ENCODE data around the gene PPT2. TPM values are rescaled to one million over a fixed set of nuclear protein-coding genes. Genes with fewer than 3 reads are reported as not detected.

Gene PPT2
- total and polyA plus RNA-seq, 2 of the 13 experiments (the other 11 are each of a cell fraction or from before 2014, with no cell fraction given), result 39.2 to 61.8 TPM

- TF ChIP-seq E2F2 (CRISPR knock-in tag; IDR thresholded peaks at IDR 0.05; ENCODE audit: borderline replicate concordance) (no peak), TOE1 (CRISPR knock-in tag; IDR thresholded peaks at IDR 0.05) (no peak), RFXAP (CRISPR knock-in tag; IDR thresholded peaks at IDR 0.05; ENCODE audit: borderline replicate concordance) (0 out of 2 replicates have a peak, but pooled peaks have one; percentile 6), DNMT1 (CRISPR knock-in tag; IDR thresholded peaks at IDR 0.05) (0 out of 2 replicates have a peak, but pooled peaks have one; percentile 17), ZNF367 (CRISPR knock-in tag; IDR thresholded peaks at IDR 0.05; ENCODE audit: borderline replicate concordance) (no peak), AGO1 (IDR thresholded peaks at IDR 0.05; ENCODE audit: low read depth, low read length, poor library complexity, severe bottlenecking) (peak; percentile 40), ZNF124 (CRISPR knock-in tag; IDR thresholded peaks at IDR 0.05) (0 out of 2 replicates have a peak, but pooled peaks have one; percentile 22), BORCS8-MEF2B (CRISPR knock-in tag; IDR thresholded peaks at IDR 0.05) (0 out of 2 replicates have a peak, but pooled peaks have one; percentile 21), ZNF549 (CRISPR knock-in tag; IDR thresholded peaks at IDR 0.05) (no peak), FOXO1 (CRISPR knock-in tag; IDR thresholded peaks at IDR 0.05) (peak; percentile 10; the same call in 1 of the 2 replicates), SNAPC4 (CRISPR knock-in tag; IDR thresholded peaks at IDR 0.05) (peak; percentile 26; the same call in 1 of the 2 replicates), BRD4 (CRISPR knock-in tag; IDR thresholded peaks at IDR 0.05) (0 out of 2 replicates have a peak, but pooled peaks have one; percentile 47), ZNF747 (CRISPR knock-in tag; IDR thresholded peaks at IDR 0.05; ENCODE audit: borderline replicate concordance) (0 out of 2 replicates have a peak, but pooled peaks have one; percentile 23), SMARCC2 (IDR thresholded peaks at IDR 0.05) (no peak), ZFP36L2 (CRISPR knock-in tag; IDR thresholded peaks at IDR 0.05) (0 out of 2 replicates have a peak, but pooled peaks have one; percentile 36), HDAC2 (CRISPR knock-in tag; IDR thresholded peaks at IDR 0.05) (peak; percentile 37; the same call in 1 of the 2 replicates), PATZ1 (CRISPR knock-in tag; IDR thresholded peaks at IDR 0.05) (peak; percentile 91), IRF2 (CRISPR knock-in tag; IDR thresholded peaks at IDR 0.05) (peak; percentile 73), YY1 (IDR thresholded peaks at IDR 0.05; ENCODE audit: insufficient read depth, insufficient replicate concordance, low read depth, low read length) (peak; percentile 55), ZNF839 (CRISPR knock-in tag; IDR thresholded peaks at IDR 0.05; ENCODE audit: borderline replicate concordance) (0 out of 2 replicates have a peak, but pooled peaks have one; percentile 90), CBX2 (IDR thresholded peaks at IDR 0.05; ENCODE audit: low read depth, low read length) (no peak), CBX2 (CRISPR knock-in tag; IDR thresholded peaks at IDR 0.05; ENCODE audit: low read depth) (no peak)
Measured at GRCh38 chr6:32154514-32155161, 697 bp downstream of the PPT2 start (continued).
